HCT116 (cell line): ENCODE data around the gene CCDC3. TPM values are rescaled to one million over a fixed set of nuclear protein-coding genes. Genes with fewer than 3 reads are reported as not detected.

ENCODE experiments used
- ATAC-seq: fragments of 200-7000 bp; cut with Tn5 transposase; 2 replicates; pipeline ENCODE4 v1.9.1; 2020; ENCODE audit warnings: mild to moderate bottlenecking, moderate library complexity
- BruUV-seq: library from RNA; stranded (reverse); fragments of 400-500 nt; replicated peaks from 2 replicates; lab custom pipeline; 2021; lab: Mats Ljungman, UMichigan
- CTCF ChIA-PET: fragments of 300-600 bp; sonication (Branson Sonifier 250); formaldehyde crosslinking; loops from one replicate; lab custom pipeline; 2021; ENCODE audit warnings: antibody characterized with exemption; lab: Charles Lee
- POLR2A ChIA-PET: fragments of 300-600, 350-600 bp; sonication (Branson Sonifier 250); formaldehyde crosslinking; loops from one replicate; lab custom pipeline; 2021; ENCODE audit warnings: antibody characterized with exemption; lab: Charles Lee
- RAD21 ChIA-PET, 2 experiments: fragments of 300-600 bp; sonication (Branson Sonifier 250); formaldehyde crosslinking; loops; one replicate each; lab custom pipeline; 2023; ENCODE audit warnings: low total read pairs in 2 of 2; ENCODE audit not compliant: uncharacterized antibody in 2 of 2, unreplicated experiment in 2 of 2, low non-redundant PET in 1 of 2; lab: Charles Lee
- DNase-seq: peaks from one replicate; pipeline ENCODE4 v3.0.0-alpha.2; 2010; ENCODE audit warnings: low read depth, low spot score
- H2AFZ ChIP-seq: fragments of 200-600 bp; shearing (Covaris generic), sonication (generic); 2 replicates; pipeline ENCODE4 v1.6.1; 2017; ENCODE audit warnings: low read depth, mixed run types, mixed read lengths, antibody characterized with exemption, low read length; ENCODE audit not compliant: poor library complexity, severe bottlenecking
- H3K27ac ChIP-seq: 2 replicates; pipeline ENCODE4 v1.5.1; 2012; ENCODE audit warnings: low read depth, low read length
- H3K27me3 ChIP-seq: fragments of 200-600 bp; sonication (generic); 2 replicates; pipeline ENCODE4 v1.6.1; 2016; ENCODE audit warnings: mixed run types, low read length, mixed read lengths; ENCODE audit not compliant: insufficient read depth
- H3K36me3 ChIP-seq, 2 experiments: fragments of 200-500 bp in 1 of 2; fragments of 200-600 bp in 1 of 2; sonication (Bioruptor generic) in 1 of 2; sonication (generic) in 1 of 2; 2 replicates each; pipeline versions ENCODE4 v1.5.1 to v1.6.1; 2014 to 2016; ENCODE audit warnings: low read length in 2 of 2, inconsistent platforms in 1 of 2, mixed read lengths in 1 of 2, mixed run types in 1 of 2; ENCODE audit not compliant: insufficient read depth in 2 of 2, control insufficient read depth in 1 of 2
- H3K4me1 ChIP-seq, 2 experiments: fragments of 200-600 bp in 1 of 2; sonication (generic) in 1 of 2; 2 replicates each; pipeline versions ENCODE4 v1.5.1 to v1.6.1; 2012 to 2017; ENCODE audit warnings: low read length in 2 of 2, inconsistent platforms in 1 of 2, mild to moderate bottlenecking in 1 of 2, mixed read lengths in 1 of 2, mixed run types in 1 of 2, moderate library complexity in 1 of 2; ENCODE audit not compliant: insufficient read depth in 2 of 2, control insufficient read depth in 1 of 2
- H3K4me2 ChIP-seq: fragments of 200-600 bp; sonication (generic); 2 replicates; pipeline ENCODE4 v1.6.1; 2017; ENCODE audit warnings: mixed run types, low read length, mixed read lengths
- H3K4me3 ChIP-seq, 2 experiments: fragments of 200-600 bp in 1 of 2; sonication (generic) in 1 of 2; replicated peaks in 1 of 2; 2 replicates each; pipeline ENCODE4 v1.5.1; 2011 to 2016; ENCODE audit warnings: low read length in 2 of 2, control low read depth in 1 of 2, low read depth in 1 of 2, mild to moderate bottlenecking in 1 of 2, mixed read lengths in 1 of 2, mixed run types in 1 of 2
- H3K79me2 ChIP-seq: fragments of 200-600 bp; sonication (generic); 2 replicates; pipeline ENCODE4 v1.6.1; 2017; ENCODE audit warnings: mild to moderate bottlenecking, mixed run types, low read length, moderate library complexity, mixed read lengths; ENCODE audit not compliant: insufficient read depth
- H3K9ac ChIP-seq: fragments of 200-600 bp; sonication (generic); 2 replicates; pipeline ENCODE4 v1.6.1; 2016; ENCODE audit warnings: low read length, mixed read lengths
- H3K9me2 ChIP-seq: fragments of 200-600 bp; sonication (generic), shearing (Covaris generic); 2 replicates; pipeline ENCODE4 v1.6.1; 2017; ENCODE audit warnings: mixed run types, mild to moderate bottlenecking, moderate library complexity; ENCODE audit not compliant: insufficient read depth
- H3K9me3 ChIP-seq, 2 experiments: fragments of 200-500 bp in 1 of 2; fragments of 200-600 bp in 1 of 2; sonication (Bioruptor generic) in 1 of 2; sonication (generic) in 1 of 2; 2 replicates each; pipeline ENCODE4 v1.6.1; 2014 to 2017; ENCODE audit warnings: low read length in 2 of 2, mixed read lengths in 2 of 2, inconsistent platforms in 1 of 2, low read depth in 1 of 2, mild to moderate bottlenecking in 1 of 2, mixed run types in 1 of 2, moderate library complexity in 1 of 2; ENCODE audit not compliant: control insufficient read depth in 1 of 2, insufficient read depth in 1 of 2
- H4K20me1 ChIP-seq: fragments of 200-600 bp; sonication (generic), shearing (Covaris generic); 2 replicates; pipeline ENCODE4 v1.6.1; 2017; ENCODE audit warnings: mixed run types, mild to moderate bottlenecking, moderate library complexity; ENCODE audit not compliant: insufficient read depth
- CBX3 ChIP-seq: IDR thresholded peaks from 2 replicates; pipeline ENCODE4 v1.6.1; 2012; ENCODE audit warnings: low read depth
- EGR1 ChIP-seq: IDR thresholded peaks from 2 replicates; pipeline ENCODE4 v1.6.1; 2012; ENCODE audit warnings: low read depth
- EZH2phosphoT487 ChIP-seq: fragments of 200-600 bp; IDR thresholded peaks from 2 replicates; pipeline ENCODE4 v1.6.1; 2018; ENCODE audit warnings: antibody characterized with exemption, borderline replicate concordance
- FOSL1 ChIP-seq: IDR thresholded peaks from 2 replicates; pipeline ENCODE4 v1.6.1; 2012; ENCODE audit warnings: low read depth
- JUND ChIP-seq: IDR thresholded peaks from 2 replicates; pipeline ENCODE4 v1.6.1; 2012
- POLR2A ChIP-seq: IDR thresholded peaks from 2 replicates; pipeline ENCODE4 v1.7.0; 2011; ENCODE audit warnings: borderline replicate concordance; ENCODE audit not compliant: insufficient read depth, insufficient read length; ENCODE audit errors: extremely low read depth
- POLR2AphosphoS5 ChIP-seq: IDR thresholded peaks from 2 replicates; pipeline ENCODE4 v1.6.1; 2011; ENCODE audit warnings: mild to moderate bottlenecking, low read depth, low read length, moderate library complexity
- RAD21 ChIP-seq: IDR thresholded peaks from 2 replicates; pipeline ENCODE4 v1.6.1; 2012; ENCODE audit warnings: low read depth, mild to moderate bottlenecking
- SIN3A ChIP-seq: IDR thresholded peaks from 2 replicates; pipeline ENCODE4 v1.6.1; 2012; ENCODE audit warnings: low read depth
- SP1 ChIP-seq: IDR thresholded peaks from 2 replicates; pipeline ENCODE4 v1.6.1; 2012; ENCODE audit warnings: low read depth
- TCF7L2 ChIP-seq: IDR thresholded peaks from 2 replicates; pipeline ENCODE4 v1.7.0; 2011; ENCODE audit warnings: borderline replicate concordance, inconsistent platforms; ENCODE audit not compliant: insufficient read depth, insufficient read length; ENCODE audit errors: extremely low read depth
- YY1 ChIP-seq: IDR thresholded peaks from 2 replicates; pipeline ENCODE4 v1.6.1; 2011; ENCODE audit warnings: low read length, low read depth, moderate library complexity, mild to moderate bottlenecking; ENCODE audit not compliant: insufficient replicate concordance; ENCODE audit errors: extremely low read depth
- ZFX ChIP-seq: fragments of 450-650 bp; IDR thresholded peaks from 2 replicates; pipeline ENCODE4 v1.6.1; 2017
- ZNF274 ChIP-seq: fragments of 200-500 bp; sonication (Bioruptor generic); IDR thresholded peaks from 2 replicates; pipeline ENCODE4 v1.6.1; 2014; ENCODE audit warnings: mild to moderate bottlenecking, low read depth, low read length, inconsistent platforms
- intact Hi-C: fragments of 100-400 bp; cut with micrococcal nuclease; formaldehyde crosslinking; loops from 2 replicates; pipeline ENCODE4 v1.10.0; 2022
- total RNA-seq: library from RNA; stranded (reverse); gene quantifications from one replicate; pipeline ENCODE4 v1.2.1, GENCODE V29; 2021; ENCODE audit not compliant: unreplicated experiment
- TF ChIP-seq, protein P1 (sequence below): IDR thresholded peaks from 2 replicates; pipeline ENCODE4 v1.6.1; 2011; ENCODE audit warnings: mild to moderate bottlenecking, low read length, moderate library complexity; ENCODE audit not compliant: insufficient replicate concordance; ENCODE audit errors: extremely low read depth

The CCDC3 gene
- total RNA-seq, 1 experiment from 2014 or later: 10.5 TPM

DNA sequence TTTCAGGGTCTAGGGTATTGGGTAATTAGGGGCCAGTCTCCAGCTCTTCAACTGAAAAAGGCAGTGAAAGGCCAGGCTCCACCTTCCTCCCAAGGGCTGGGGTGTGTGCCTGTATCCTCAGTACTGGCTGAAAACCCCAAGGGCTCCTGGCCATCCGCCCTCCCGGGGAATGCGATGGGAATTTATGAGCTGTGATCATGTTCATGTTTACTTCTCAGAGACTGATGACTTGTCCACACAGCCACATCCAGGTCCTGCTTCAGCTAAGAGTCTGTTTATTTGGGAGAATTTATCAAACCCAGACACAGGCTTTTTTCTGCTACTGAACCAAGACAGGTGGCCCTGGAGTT, 91.7 kb downstream of the CCDC3 start:
- POLR2A ChIA-PET: no interaction called here
- CTCF ChIA-PET: no interaction called here
- DNase-seq: no peak

More for the DNA sequence above, 91.7 kb downstream of the CCDC3 start:
- Histone ChIP-seq H3K4me2 (no peak overlapping the region), H3K4me3 (no peak overlapping the region), H3K9ac (no peak overlapping the region), H3K9me2 (no peaks in the 10 kb centered on the region), H3K4me1 (no peaks in the 10 kb centered on the region), H3K27me3 (no peaks in the 10 kb centered on the region), H4K20me1 (no peaks in the 10 kb centered on the region), H3K27ac (no peak overlapping the region), H3K36me3 (no peaks in the 10 kb centered on the region), H3K9me3 (no peaks in the 10 kb centered on the region), H2AFZ (no peak overlapping the region), H3K79me2 (no peaks in the 10 kb centered on the region)
- TF ChIP-seq SIN3A: no peak
- TF ChIP-seq ZFX: no peak
- TF ChIP-seq CBX3: no peak
- TF ChIP-seq EZH2phosphoT487: no peak
- TF ChIP-seq JUND: no peak
- TF ChIP-seq FOSL1: no peak
- TF ChIP-seq, protein P1, sequence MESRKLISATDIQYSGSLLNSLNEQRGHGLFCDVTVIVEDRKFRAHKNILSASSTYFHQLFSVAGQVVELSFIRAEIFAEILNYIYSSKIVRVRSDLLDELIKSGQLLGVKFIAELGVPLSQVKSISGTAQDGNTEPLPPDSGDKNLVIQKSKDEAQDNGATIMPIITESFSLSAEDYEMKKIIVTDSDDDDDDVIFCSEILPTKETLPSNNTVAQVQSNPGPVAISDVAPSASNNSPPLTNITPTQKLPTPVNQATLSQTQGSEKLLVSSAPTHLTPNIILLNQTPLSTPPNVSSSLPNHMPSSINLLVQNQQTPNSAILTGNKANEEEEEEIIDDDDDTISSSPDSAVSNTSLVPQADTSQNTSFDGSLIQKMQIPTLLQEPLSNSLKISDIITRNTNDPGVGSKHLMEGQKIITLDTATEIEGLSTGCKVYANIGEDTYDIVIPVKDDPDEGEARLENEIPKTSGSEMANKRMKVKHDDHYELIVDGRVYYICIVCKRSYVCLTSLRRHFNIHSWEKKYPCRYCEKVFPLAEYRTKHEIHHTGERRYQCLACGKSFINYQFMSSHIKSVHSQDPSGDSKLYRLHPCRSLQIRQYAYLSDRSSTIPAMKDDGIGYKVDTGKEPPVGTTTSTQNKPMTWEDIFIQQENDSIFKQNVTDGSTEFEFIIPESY: no peak
- TF ChIP-seq EGR1: no peak
- no peak for TF ChIP-seq POLR2A
- no peak for TF ChIP-seq RAD21
- TF ChIP-seq POLR2AphosphoS5: no peak
- TF ChIP-seq ZNF274: no peak
- TF ChIP-seq SP1: no peak
- no peak for TF ChIP-seq TCF7L2
- TF ChIP-seq YY1: no peak
- RAD21 ChIA-PET: no interaction called here
- no TSS peak for BruUV-seq
- intact Hi-C loops: no loop called here
- no peak for ATAC-seq
